Mesodermal cell (in vitro differentiated cells): ENCODE data around the gene LRRC17. TPM values are rescaled to one million over a fixed set of nuclear protein-coding genes. Genes with fewer than 3 reads are reported as not detected.

Source experiments
- H3K27ac ChIP-seq: 2 replicates; pipeline ENCODE4 v1.7.0; 2013; ENCODE audit warnings: mild to moderate bottlenecking, low read depth, low read length, moderate library complexity; ENCODE audit not compliant: severe bottlenecking
- H3K36me3 ChIP-seq: 2 replicates; pipeline ENCODE4 v1.7.1; 2013; ENCODE audit warnings: mild to moderate bottlenecking, low read length, moderate library complexity; ENCODE audit not compliant: control insufficient read depth, insufficient read depth
- H3K4me1 ChIP-seq: one replicate; pipeline ENCODE4 v1.7.1; 2013; ENCODE audit warnings: mild to moderate bottlenecking, low read length; ENCODE audit not compliant: insufficient read depth, control insufficient read depth, poor library complexity, severe bottlenecking
- H3K4me3 ChIP-seq: 2 replicates; pipeline ENCODE4 v1.7.0; 2013; ENCODE audit warnings: low read length, control low read depth, mild to moderate bottlenecking; ENCODE audit not compliant: insufficient read depth, poor library complexity, severe bottlenecking; ENCODE audit errors: extremely low read depth
- H3K9me3 ChIP-seq: 2 replicates; pipeline ENCODE4 v1.7.1; 2013; ENCODE audit warnings: mild to moderate bottlenecking, low read length, moderate library complexity; ENCODE audit not compliant: control insufficient read depth
- WGBS, 2 experiments: methylation state at CpG; one replicate each; pipeline ENCODE4 v1.1.5; 2013; ENCODE audit warnings: missing lambda C conversion rate in 2 of 2; ENCODE audit not compliant: insufficient coverage in 2 of 2; 5-methylcytosine and 5-hydroxymethylcytosine counted together
- polyA plus RNA-seq, 2 experiments: library from polyadenylated mRNA; stranded (reverse); fragments of 50-300 nt; gene quantifications; one replicate each; pipeline ENCODE4 v1.2.3, GENCODE V29; 2013

The LRRC17 gene, protein sequence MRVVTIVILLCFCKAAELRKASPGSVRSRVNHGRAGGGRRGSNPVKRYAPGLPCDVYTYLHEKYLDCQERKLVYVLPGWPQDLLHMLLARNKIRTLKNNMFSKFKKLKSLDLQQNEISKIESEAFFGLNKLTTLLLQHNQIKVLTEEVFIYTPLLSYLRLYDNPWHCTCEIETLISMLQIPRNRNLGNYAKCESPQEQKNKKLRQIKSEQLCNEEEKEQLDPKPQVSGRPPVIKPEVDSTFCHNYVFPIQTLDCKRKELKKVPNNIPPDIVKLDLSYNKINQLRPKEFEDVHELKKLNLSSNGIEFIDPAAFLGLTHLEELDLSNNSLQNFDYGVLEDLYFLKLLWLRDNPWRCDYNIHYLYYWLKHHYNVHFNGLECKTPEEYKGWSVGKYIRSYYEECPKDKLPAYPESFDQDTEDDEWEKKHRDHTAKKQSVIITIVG
- 13.8 TPM for polyA plus RNA-seq (2013, experiment 1 of 2)
- polyA plus RNA-seq (2013, experiment 2 of 2): 12.1 TPM

DNA sequence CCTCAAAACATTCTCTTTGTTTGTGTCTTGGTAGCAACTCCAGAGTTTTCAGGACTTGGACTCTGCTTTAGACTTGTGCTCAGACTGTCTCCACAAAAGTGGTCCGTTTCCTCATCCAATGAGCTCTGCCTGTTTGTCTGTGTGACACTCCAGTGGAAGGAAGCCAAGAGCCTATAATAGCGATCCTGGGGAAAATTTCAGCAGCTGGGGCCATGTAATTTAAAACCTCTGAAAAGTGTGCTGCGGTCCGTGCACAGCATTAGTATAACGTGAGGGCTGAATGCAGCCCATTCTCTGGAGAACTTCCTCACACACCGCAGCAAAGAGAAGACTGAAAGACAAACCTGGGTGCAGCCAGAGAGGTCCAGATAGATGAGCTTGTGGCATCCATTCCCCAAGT lies at the start of gene LRRC17:
LRRC17 (plus strand) TSS at position 259 of the 400 bp plus-strand sequence. CDS start 20,914 bp downstream, outside the sequence.
- Histone ChIP-seq H3K36me3 (no peaks in the 10 kb centered on the region), H3K4me1 (peaks cover 11% of the 10 kb centered on the region), H3K4me3 (no peak within 1 kb of the TSS), H3K9me3 (no peaks in the 10 kb centered on the region), H3K27ac (peak within 1 kb of the TSS; percentile 5)
- 71 to 90% methylated on average over 6 of the region's 6 CpGs for WGBS, 2 experiments

DNA sequence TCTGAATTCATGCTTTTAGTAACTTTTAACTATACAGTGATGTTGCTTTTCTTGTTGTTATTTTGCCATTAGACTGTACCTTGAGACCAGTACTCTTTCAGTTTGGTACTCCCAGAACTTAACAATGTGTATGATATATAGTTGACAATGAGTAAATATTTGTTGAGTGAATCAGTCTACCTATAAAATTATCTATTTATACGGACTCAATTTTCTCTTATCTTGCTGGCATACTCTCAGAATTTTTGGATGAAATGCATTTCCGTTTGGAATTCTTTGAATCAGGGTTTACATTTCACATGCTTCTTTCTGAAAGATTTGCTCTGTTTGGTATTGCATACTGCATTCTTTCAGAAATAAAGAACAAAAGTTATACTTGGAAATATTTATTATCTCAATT lies 47.8 kb upstream of the LRRC17 start:
- no peak overlapping the region for H3K27ac ChIP-seq
- H3K4me1 ChIP-seq: peaks cover 10% of the 10 kb centered on the region
- H3K36me3 ChIP-seq: no peaks in the 10 kb centered on the region
- WGBS, 2 experiments: no CpG with 5 or more reads among the region's 2 CpGs
- H3K4me3 ChIP-seq: no peak overlapping the region
- H3K9me3 ChIP-seq: no peaks in the 10 kb centered on the region

DNA sequence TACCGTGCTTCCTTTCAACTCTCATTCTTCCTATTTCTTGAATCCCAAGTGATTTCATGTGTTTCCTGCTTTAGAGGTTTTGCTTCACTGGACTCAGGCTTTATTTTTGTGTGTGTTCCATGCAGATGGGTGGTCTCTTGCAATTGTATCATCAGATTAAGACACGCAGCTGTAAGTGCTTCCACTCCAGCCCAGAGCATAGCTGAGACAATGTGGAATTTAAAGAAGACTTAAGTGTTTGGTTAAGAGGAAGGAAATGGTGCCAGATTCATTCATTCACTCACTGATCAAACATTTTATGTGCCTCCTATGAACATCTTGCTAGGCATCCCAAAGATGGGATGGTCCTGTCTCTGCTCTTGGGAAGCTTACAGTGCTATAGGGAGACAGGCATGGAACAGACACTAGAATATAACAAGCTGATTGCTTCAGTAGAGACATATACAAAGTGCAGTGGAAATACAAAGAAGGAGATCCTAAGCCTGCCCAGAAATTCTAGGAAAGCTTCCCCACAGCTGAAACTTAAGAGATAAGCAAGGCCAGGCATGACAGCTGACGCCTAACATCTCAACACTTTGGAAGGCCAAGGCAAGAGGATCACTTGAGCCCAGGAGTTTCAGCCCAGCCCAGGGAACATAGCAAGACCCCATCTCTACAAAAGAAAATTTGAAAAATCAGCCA lies 46.1 kb upstream of the LRRC17 start:
- no peak overlapping the region for H3K27ac ChIP-seq
- H3K9me3 ChIP-seq: no peaks in the 10 kb centered on the region
- WGBS, 2 experiments: 93 to 100% methylated on average over 2 of the region's 3 CpGs
- H3K4me1 ChIP-seq: peaks cover 10% of the 10 kb centered on the region
- H3K36me3 ChIP-seq: no peaks in the 10 kb centered on the region
- H3K4me3 ChIP-seq: no peak overlapping the region

DNA sequence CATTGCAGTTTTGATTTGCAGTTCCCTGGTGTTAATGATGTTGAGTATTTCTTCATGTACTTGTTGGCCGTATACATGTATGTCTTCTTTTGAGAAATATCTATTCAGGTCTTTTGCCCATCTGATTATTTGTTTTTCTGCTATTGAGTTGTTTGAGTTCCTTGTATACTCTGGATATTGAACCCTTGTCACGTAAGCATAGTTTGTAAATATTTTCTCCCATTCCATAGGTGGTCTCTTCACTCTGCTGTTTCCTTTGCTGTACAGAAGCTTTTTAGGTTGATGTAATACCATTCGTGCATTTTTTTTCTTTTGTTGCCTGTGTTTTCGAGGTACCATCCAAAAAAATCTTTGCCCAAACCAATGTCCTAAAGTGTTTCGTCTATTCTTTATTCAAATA lies 43.6 kb upstream of the LRRC17 start:
- peaks cover 13% of the 10 kb centered on the region for H3K4me1 ChIP-seq
- 90% methylated on average over 2 of the region's 5 CpGs for WGBS, 2 experiments
- H3K27ac ChIP-seq: no peak overlapping the region
- no peaks in the 10 kb centered on the region for H3K36me3 ChIP-seq
- H3K4me3 ChIP-seq: no peak overlapping the region
- no peaks in the 10 kb centered on the region for H3K9me3 ChIP-seq

DNA sequence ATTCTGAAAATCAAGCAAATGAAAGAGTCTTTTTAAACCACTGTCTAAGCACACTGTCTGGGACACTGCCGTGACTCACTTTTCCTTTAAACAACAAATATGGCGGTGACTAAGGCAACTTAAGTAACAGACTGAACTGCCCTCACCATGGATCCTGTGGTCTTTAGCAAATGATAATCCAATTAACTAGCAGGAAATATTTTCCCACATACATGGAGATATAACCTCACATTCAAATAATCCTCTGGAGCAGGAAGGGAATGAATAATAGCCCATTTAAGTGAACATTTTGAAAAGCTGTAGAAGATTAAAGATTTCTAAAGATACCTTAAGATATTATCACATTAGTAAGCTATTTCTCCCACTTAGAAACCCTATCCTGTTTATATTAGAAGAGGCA lies 40.3 kb upstream of the LRRC17 start:
- Histone ChIP-seq H3K36me3 (no peaks in the 10 kb centered on the region), H3K4me1 (peaks cover 34% of the 10 kb centered on the region), H3K4me3 (no peak overlapping the region), H3K27ac (peak overlapping the region; percentile 65), H3K9me3 (no peaks in the 10 kb centered on the region)
- 93 to 96% methylated on average over 2 of the region's 2 CpGs for WGBS, 2 experiments

DNA sequence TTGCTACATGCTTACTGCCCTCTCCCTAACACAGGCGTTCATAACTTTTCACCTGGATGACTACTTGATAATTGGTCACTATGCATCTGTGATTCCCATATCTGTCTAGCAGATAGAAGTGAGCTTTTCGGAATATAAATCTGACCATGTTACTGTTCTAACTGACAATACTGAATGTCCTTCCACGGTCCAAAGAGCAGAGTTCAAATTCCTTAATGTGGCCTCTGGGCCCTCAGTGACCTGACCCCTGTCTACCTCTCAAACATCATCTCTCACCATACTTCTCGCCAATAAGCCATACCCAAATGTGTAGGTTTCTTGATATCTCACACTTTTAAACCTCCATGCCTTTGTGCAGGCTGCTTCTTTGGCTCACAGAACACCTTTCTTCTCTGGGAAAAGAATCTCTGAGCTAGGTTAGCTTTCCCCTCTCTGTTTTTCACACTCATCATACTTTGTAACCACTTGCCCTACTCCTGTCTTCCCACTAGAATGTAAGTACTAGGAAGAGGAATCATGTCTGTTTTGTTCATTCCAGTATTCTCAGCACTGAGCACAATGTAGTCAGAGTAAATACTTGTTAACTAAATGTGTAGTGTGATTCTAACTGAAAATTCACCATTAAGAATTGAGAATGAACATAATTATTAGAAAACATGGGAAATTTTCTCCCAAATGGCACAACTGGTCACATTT lies 39.2 kb upstream of the LRRC17 start:
- no peaks in the 10 kb centered on the region for H3K36me3 ChIP-seq
- H3K4me3 ChIP-seq: no peak overlapping the region
- H3K9me3 ChIP-seq: no peaks in the 10 kb centered on the region
- peaks cover 34% of the 10 kb centered on the region for H3K4me1 ChIP-seq
- peak overlapping the region; percentile 94 for H3K27ac ChIP-seq
- 88 to 90% methylated on average over 3 to 4 of the region's 4 CpGs for WGBS, 2 experiments

DNA sequence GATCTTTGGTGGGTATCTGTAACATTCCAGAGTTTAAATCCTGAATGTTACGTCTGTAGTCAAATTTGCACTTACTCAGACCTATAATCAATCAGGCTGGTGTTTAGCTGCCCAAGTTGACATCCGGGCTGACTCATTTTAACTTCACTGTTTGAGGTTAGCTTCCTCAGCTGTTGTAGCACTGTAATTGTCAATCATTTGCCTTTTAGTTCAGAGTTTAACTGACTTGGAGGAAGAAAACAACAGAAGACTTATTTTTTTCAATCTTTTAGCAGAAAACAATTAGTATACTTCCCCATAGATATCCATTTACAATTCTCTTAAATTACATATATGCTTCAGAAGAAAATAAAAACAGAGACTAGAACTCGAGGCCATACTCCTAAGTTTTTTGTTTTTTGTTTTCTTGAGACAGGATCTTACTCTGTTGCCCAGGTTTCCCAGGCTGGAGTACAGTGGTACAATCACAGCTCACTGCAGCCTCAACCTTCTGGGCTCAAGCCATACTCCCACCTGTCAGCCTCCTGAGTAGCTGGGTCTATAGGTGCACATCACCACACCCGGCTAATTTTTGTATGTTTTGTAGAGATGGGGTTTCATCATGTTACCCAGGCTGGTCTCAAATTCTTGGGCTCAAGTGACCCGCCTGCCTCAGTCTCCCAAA lies 38.5 kb upstream of the LRRC17 start:
- 59 to 72% methylated on average over 2 to 3 of the region's 5 CpGs for WGBS, 2 experiments
- Histone ChIP-seq H3K36me3 (no peaks in the 10 kb centered on the region), H3K4me1 (peaks cover 34% of the 10 kb centered on the region), H3K9me3 (no peaks in the 10 kb centered on the region), H3K4me3 (no peak overlapping the region), H3K27ac (peak overlapping the region; percentile 94)

DNA sequence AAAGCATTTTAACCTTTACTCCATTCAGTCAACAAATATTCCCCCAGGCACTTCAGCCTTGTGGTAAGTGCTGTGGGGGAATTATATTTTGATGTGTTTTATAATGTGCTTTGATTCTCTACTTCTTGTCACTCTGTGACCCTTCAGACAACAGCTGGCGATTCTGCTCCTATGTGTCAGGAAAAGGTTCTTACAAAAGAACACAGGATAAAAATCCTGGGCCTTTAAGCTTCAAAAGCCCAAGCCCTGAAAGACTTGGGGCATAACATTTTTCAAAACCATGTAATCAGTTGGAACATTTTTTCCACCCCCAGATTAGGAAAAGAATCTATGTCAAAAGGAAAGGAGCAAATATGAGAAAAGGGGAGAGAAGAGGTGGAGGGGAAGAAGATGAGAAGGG lies 37.8 kb upstream of the LRRC17 start:
- H3K27ac ChIP-seq: peak overlapping the region; percentile 94
- no CpG with 5 or more reads among the region's 1 CpG for WGBS, 2 experiments

DNA sequence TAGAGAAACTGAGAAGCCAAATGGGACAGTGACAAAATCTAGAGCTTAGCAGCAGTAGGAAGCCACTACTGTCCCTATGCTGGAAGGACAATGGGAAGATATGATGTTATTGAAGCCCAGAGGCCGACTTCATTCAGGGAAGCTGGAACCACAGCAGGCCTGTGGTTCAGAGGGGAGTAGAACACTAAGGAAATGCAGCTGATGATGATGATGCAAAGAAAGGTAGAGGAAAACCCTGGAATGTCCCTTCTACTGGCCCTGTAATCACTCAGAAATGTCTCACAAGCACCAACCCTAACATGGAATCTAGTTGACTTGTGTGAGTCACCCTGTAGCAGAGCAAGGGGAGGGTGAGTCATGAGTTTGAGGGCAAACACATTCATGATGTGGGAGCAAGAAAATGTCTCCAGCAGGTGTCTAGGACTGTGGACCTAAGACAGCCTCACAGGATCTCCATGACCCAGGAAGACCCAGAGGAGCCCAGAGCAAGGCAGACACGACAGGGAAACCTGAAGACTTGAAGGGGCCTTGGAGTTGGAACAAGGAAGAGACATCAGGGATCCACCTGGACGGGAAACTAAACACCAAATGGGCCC lies 37.0 kb upstream of the LRRC17 start:
- H3K4me3 ChIP-seq: no peak overlapping the region
- H3K9me3 ChIP-seq: no peaks in the 10 kb centered on the region
- H3K27ac ChIP-seq: peak overlapping the region; percentile 94
- 89 to 93% methylated on average over 2 to 3 of the region's 3 CpGs for WGBS, 2 experiments
- no peaks in the 10 kb centered on the region for H3K36me3 ChIP-seq
- peaks cover 34% of the 10 kb centered on the region for H3K4me1 ChIP-seq

More for the DNA sequence above, 37.8 kb upstream of the LRRC17 start:
- no peaks in the 10 kb centered on the region for H3K36me3 ChIP-seq
- H3K4me3 ChIP-seq: no peak overlapping the region
- no peaks in the 10 kb centered on the region for H3K9me3 ChIP-seq
- peaks cover 34% of the 10 kb centered on the region for H3K4me1 ChIP-seq
